IPS-15b (cell line): ENCODE data around the gene FEN1.

ENCODE experiments used
- H3K27me3 ChIP-seq: one replicate; pipeline ENCODE4 v1.6.1; 2013; ENCODE audit warnings: low read length; ENCODE audit not compliant: control insufficient read depth, insufficient read depth
- H3K36me3 ChIP-seq: one replicate; pipeline ENCODE4 v1.6.1; 2013; ENCODE audit warnings: low read length; ENCODE audit not compliant: control insufficient read depth, insufficient read depth
- H3K4me1 ChIP-seq: one replicate; pipeline ENCODE4 v1.6.1; 2013; ENCODE audit warnings: mild to moderate bottlenecking, low read length; ENCODE audit not compliant: control insufficient read depth, insufficient read depth
- H3K4me3 ChIP-seq: one replicate; pipeline ENCODE4 v1.5.1; 2013; ENCODE audit warnings: low read depth, low read length
- H3K9ac ChIP-seq: one replicate; pipeline ENCODE4 v1.6.1; 2013; ENCODE audit warnings: low read depth, mild to moderate bottlenecking, low read length
- H3K9me3 ChIP-seq: one replicate; pipeline ENCODE4 v1.6.1; 2013; ENCODE audit warnings: mild to moderate bottlenecking, low read length; ENCODE audit not compliant: control insufficient read depth, insufficient read depth

The FEN1 gene

GRCh38 chr11:61810671-61811175 is 18.0 kb downstream of the FEN1 start:
- H3K36me3 ChIP-seq: peaks cover 38% of the 10 kb centered on the region
- H3K27me3 ChIP-seq: no peaks in the 10 kb centered on the region
- no peaks in the 10 kb centered on the region for H3K4me1 ChIP-seq
- H3K9ac ChIP-seq: no peak overlapping the region
- H3K4me3 ChIP-seq: no peak overlapping the region
- no peaks in the 10 kb centered on the region for H3K9me3 ChIP-seq

- Histone ChIP-seq H3K4me3 (no peak overlapping the region), H3K27me3 (no peaks in the 10 kb centered on the region), H3K9me3 (no peaks in the 10 kb centered on the region), H3K9ac (no peak overlapping the region), H3K36me3 (peaks cover 31% of the 10 kb centered on the region), H3K4me1 (no peaks in the 10 kb centered on the region)
Measured at GRCh38 chr11:61811831-61812230, 19.1 kb downstream of the FEN1 start.

DNA sequence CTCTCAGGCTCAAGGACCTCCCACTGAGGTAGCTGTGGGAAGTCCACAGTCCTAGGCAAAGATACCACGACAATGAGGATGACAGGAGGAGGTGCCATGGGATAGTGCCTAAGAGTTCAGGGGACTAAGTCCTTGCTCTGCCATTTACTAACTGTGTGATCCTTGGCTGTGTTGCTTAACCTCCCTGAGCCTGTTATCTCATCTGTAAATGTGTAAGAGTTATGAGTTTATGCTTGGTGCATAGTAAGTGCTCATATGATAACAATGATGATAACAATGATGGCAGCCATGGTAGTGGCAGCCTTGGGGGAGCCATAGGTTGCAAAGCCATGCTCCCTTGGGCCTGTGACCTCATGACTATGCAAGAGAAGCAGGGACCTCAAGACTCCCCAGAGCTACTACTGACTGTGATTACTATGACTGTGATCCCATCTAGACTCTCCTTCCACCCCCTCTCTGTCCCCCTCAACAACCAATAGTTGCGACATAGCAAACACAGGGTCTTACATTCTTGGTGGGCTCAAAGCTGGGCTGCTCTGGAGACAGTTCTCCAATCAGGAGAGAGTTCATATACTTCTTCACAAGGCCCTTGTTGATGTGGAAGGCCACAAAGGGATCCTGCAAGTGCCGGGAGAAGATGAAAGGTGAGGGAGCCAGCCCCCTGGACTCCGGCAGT is 20.2 kb downstream of the FEN1 start:
- Histone ChIP-seq H3K9me3 (no peaks in the 10 kb centered on the region), H3K9ac (no peak overlapping the region), H3K36me3 (peaks cover 27% of the 10 kb centered on the region)

GRCh38 chr11:61814247-61814957 is 21.7 kb downstream of the FEN1 start:
- Histone ChIP-seq H3K4me3 (peak overlapping the region; percentile 38), H3K27me3 (no peaks in the 10 kb centered on the region), H3K9ac (no peak overlapping the region), H3K4me1 (peaks cover 5% of the 10 kb centered on the region), H3K9me3 (no peaks in the 10 kb centered on the region), H3K36me3 (peaks cover 24% of the 10 kb centered on the region)

More for the DNA sequence above, 20.2 kb downstream of the FEN1 start:
- no peak overlapping the region for H3K4me3 ChIP-seq
- no peaks in the 10 kb centered on the region for H3K27me3 ChIP-seq
- H3K4me1 ChIP-seq: peaks cover 3% of the 10 kb centered on the region

- peaks cover 18% of the 10 kb centered on the region for H3K36me3 ChIP-seq
- peak overlapping the region; percentile 97 for H3K4me3 ChIP-seq
- H3K27me3 ChIP-seq: no peaks in the 10 kb centered on the region
- peak overlapping the region; percentile 80 for H3K9ac ChIP-seq
- no peaks in the 10 kb centered on the region for H3K9me3 ChIP-seq
- peaks cover 5% of the 10 kb centered on the region for H3K4me1 ChIP-seq
Measured at GRCh38 chr11:61814958-61815789, 22.5 kb downstream of the FEN1 start.

- Histone ChIP-seq H3K27me3 (no peaks in the 10 kb centered on the region), H3K9ac (peak overlapping the region; percentile 80), H3K9me3 (no peaks in the 10 kb centered on the region), H3K4me3 (peak overlapping the region; percentile 97), H3K4me1 (peaks cover 5% of the 10 kb centered on the region), H3K36me3 (peaks cover 15% of the 10 kb centered on the region)
Measured at GRCh38 chr11:61815790-61816735, 23.4 kb downstream of the FEN1 start.

DNA sequence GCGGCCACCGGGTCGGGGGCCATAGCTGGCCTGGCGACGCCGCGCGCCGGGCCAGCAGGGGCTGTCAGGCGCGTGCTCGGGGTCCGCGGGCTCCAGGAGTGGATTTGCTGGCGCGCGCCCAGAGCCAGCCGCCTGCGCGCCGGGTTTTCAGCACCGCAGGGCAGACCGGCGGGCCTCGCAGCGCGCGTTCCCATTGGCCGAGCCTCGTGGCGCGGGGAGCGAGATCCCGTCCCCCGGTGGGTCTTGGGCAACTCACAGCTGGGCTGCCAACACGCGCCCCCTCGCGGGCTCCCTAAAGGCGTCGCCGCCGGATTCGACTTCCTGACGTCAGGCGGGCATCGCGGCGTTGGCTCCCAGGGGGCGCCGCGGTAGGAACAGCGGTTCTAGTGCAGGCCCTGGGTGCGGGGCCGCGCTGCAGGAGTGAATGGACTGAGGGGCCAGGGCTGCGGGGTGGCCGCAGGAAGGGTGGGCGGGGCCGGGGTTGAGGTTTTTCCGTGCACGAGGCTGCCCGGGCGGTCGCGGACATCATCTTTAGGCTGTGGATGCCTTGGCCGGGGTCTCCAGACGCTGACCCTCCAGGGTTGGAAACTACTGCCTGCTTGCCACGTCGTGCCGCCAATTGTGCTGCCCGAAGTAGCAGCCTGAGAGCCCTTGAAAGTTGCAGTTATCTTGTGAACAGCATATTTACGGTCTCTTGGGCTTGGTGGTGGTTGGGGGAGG is 24.2 kb downstream of the FEN1 start, which contains the start of gene FADS1:
Gene FADS1, minus strand, starts transcription at position 268 of the 720 bp plus-strand sequence. Its CDS starts 74 bp downstream, at position 194.
- Histone ChIP-seq H3K36me3 (peaks cover 12% of the 10 kb centered on the region), H3K4me3 (peak within 1 kb of the TSS; percentile 97), H3K9me3 (no peaks in the 10 kb centered on the region), H3K27me3 (no peaks in the 10 kb centered on the region), H3K9ac (peak within 1 kb of the TSS; percentile 80), H3K4me1 (peaks cover 5% of the 10 kb centered on the region)

- peaks cover 5% of the 10 kb centered on the region for H3K36me3 ChIP-seq
- H3K9me3 ChIP-seq: no peaks in the 10 kb centered on the region
- peak overlapping the region; percentile 97 for H3K4me3 ChIP-seq
- peaks cover 5% of the 10 kb centered on the region for H3K4me1 ChIP-seq
- H3K9ac ChIP-seq: no peak overlapping the region
- no peaks in the 10 kb centered on the region for H3K27me3 ChIP-seq
Measured at GRCh38 chr11:61817471-61818202, 24.9 kb downstream of the FEN1 start.

DNA sequence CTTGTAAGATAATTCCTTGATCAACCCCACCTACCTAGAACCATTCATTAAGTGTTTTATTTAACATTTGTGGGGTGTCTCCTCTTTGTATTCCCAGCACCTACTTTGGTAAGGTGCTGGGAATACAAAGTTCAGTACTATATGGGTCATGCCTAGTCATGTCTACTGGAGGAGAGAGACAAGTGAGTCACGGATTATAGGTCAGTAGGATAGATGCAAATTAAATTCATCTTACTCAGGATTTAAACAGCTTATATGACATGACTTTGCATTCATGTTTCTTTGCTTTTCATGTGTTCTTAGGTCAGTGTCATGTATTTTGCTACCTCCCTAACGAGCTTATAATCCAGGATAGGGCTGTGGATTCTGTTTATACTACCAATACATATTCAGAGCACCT is 27.5 kb downstream of the FEN1 start:
- no peaks in the 10 kb centered on the region for H3K36me3 ChIP-seq
- H3K9me3 ChIP-seq: no peaks in the 10 kb centered on the region
- H3K4me3 ChIP-seq: no peak overlapping the region
- peaks cover 5% of the 10 kb centered on the region for H3K4me1 ChIP-seq
- no peaks in the 10 kb centered on the region for H3K27me3 ChIP-seq
- no peak overlapping the region for H3K9ac ChIP-seq
